GM04503 (cell line): ENCODE results near the gene MME.
"Not testable (repeated sequence)": the region's sequence is repeated elsewhere in the genome, so short reads cannot be mapped to it uniquely, and the experiment has no call there.

Experiments used
- DNase-seq: peaks from one replicate; pipeline ENCODE4 v3.0.0-alpha.2; 2012; ENCODE audit warnings: low read depth

The MME gene

DNA sequence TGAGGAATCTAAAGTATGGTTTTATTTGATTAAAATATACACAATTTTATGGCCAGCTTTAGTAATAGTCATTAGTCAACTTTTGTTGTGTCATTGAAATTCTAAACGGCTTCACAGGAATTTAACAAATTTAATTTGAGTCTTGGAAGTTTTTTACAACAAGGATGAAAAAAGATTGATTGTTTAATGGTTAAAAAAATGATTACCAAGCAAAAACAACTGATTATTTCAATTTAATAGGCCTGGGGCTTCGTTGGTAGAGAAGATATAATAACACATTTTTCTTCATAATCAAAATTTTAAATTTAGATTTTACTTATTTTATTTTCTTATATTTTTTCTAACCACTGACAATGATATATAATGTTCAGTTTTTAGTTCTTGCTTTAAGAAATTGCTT is 4.4 kb downstream of the MME start:
- DNase-seq = no peak

DNA sequence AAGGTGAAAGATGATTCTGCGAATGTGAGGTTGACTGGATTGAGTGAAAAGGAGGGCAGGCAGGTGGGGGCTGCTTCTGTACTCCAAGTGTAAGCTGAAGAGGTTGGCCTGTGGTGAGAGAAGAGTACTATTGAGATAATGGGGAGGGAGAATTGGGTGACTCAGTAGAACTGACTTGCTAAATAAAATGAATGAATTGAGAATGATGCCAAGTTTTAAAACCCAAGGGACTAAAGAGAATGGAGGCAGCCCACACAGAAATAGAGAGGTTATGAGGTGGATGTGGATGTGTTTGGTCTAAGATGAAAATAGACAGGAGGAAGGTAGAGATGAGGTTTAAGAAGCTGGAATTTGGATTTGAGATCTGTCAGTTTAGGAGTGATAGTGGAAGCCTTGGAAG is 5.9 kb downstream of the MME start:
- no peak for DNase-seq

DNA sequence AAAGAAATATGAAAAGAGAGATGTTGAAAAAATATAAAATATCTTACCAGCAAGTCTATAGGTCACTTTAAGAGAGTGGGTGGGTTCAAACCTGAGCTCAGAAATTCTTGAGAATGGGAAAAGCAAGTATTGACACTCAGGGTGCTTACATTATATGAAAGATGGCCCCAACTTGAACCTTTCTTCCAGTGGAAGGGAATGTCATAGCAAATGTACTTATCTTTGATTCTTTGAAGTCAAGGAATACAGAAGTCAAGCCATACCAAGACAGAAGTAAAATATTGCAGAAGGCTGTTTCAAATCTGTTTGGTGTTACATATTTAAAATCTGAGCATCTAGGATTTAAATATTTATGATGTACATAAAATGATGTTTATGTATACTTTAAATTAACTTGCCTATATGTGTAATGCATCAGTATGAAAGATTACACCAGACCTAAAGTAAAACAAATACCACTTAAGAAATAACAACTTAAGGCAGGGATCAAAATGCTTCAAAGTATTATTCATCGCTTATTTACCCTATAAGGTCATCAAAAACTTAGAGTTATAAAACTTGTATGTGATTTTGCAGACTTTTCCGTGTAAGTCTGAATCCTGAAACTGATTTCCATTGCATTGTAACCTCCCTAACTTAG is 8.7 kb downstream of the MME start:
- DNase-seq = no peak

DNA sequence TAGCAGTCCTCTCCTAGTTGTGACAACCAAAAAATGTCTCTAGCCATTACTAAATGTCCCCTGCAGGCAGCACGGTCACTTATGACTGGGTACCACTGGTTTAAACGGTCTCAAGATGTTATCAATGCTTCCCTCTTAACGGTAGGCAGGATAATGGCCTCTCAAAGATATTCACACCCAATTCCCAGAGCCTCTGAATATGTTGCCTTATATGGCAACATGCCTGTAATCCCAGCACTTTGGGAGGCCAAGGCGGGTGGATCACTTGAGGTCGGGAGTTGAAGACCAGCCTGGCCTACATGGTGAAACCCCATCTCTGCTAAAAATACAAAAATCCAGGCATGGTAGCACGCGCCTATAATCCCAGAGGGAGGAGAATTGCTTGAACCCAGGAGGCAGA is 9.4 kb downstream of the MME start:
- no peak for DNase-seq

DNA sequence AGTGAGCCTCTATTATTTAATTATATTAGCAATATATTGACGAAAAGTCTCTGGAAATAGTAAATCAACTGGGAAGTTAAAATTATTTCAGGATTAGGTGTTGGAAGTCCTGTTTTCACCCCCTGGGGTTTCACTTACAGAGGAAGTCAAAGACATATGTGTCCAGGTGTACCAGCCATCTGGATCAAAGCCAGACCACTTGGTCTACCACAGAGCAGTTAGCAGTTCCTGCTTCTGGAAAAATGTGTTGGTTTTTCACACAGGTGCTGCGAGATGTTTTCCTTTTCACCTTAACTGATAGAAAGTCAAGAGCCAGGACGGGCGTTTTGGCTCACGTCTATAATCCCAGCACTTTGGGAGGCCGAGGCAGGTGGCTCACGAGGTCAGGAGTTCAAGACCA is 13.1 kb downstream of the MME start:
- DNase-seq = no peak

DNA sequence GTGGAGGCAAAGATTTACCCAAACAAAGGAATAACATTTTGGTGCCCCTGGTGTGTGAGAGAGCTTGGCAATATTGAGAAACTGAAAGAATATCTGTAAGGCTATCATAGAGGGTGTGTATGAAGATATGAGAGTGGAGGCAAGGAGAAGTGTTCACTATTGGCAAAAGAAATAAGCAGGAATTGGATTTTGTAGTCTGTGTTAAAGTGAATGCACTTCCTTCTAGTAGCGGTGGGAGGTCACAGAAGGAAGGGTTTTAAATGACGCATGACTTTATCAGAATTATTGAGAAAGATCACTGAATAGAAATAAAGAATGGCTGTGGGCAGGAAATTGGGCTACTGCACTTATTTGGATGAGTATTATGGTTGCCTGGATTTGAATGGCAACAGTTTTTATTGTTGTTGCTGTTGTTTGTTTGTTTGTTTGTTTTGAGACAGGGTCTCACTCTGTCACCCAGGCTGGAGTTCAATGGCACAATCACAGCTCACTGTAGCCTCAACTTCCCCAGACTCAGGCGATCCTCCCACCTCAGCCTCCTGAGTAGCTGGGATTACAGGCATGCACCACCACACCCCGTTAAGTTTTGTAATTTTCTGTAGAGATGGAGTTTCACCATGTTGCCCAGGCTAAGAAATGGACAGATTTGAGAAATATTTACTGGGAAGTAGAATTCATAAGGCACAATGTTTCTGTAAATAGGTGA is 16.3 kb downstream of the MME start:
- no peak for DNase-seq

DNA sequence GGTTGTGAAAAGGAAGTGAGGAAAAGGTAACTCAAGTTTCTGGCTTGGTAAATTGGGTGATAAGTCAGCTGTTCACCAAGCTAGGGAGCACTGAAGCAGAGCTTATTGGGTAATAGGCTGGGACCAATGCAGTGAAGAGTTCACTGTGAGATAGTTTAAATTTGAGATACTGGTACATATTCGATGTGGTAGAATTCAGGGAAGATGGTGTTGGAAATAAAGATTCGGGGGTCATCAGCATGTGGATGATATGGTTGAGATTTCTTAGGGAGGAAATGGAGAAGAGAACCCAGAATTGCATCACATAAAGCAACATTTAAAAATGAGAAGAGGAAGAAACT is 16.9 kb downstream of the MME start:
- no peak for DNase-seq

DNA sequence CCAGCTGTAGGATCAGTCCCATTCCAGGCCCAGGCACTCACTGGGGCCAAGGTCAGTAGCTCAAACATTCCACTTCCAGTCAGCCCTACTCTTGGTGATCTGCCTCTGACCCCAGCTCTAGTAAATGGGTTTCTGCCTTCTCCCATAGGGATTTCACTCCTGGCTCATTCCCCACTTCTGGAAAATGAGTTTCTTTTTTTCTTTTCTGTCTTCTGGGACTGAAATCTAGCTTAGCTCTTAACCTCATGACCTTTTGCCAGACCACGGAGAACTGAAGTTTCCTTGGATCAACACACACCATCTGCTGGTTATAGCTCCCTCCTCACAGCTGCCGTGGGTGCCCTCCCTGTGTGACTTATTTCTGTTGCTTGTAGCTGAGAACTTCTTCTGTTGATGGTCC is 21.3 kb downstream of the MME start:
- no peak for DNase-seq

DNA sequence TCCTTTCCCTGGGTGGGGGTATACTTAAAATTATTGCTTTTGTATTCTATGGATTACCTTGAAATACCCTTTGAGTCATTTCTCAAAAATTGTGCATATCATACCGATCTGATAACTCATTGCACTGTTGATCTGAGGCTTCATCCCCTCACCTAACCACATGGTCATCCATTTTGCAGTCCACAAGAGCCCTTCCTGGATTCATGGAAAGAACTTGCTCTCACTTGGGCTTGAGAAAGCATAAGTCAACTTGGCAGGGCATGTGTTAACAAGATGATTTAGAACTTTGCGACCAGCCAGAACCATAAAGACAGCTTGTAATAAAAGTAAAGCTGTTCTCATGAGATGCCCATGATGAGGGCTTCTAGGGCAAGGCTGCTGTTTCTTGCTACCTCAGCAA is 22.2 kb downstream of the MME start:
- DNase-seq = no peak

DNA sequence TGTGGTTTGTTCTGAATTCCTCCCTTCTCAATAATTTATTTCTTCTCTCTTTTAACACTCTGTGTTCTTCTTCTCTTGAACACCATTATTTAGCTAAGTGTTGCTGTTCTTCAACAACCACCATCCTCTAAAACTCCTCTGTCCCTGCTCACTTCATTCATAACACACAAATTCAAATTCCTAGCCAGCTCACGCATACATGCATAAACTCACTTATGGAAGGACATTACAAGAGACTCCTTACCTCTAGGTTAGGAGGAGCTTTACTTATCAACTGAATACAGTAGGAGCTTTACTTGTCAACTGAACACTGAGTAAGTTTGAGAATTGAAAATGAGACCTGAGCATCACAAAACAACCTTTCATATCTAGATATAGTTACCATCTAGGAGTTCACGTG is 23.6 kb downstream of the MME start:
- DNase-seq = no peak

DNA sequence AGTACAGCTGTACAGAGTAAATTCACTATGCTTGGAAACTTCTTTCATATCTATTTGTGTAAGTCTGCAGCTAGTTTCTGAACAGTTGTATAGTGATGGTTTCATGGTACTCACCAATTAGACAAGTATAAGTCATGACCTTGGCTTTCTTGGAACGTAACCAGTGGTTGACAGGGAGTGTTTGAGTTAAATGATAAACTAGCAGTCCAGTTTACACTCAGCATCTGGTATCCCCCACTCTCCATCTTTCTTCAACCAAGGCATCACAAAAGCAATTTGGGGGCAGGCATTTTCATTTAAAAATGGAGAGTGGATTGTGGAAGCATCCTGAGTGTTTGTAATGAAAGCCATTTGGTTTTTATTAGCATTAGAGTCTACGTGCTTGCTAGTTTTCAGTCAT is 26.0 kb downstream of the MME start:
- DNase-seq = no peak

DNA sequence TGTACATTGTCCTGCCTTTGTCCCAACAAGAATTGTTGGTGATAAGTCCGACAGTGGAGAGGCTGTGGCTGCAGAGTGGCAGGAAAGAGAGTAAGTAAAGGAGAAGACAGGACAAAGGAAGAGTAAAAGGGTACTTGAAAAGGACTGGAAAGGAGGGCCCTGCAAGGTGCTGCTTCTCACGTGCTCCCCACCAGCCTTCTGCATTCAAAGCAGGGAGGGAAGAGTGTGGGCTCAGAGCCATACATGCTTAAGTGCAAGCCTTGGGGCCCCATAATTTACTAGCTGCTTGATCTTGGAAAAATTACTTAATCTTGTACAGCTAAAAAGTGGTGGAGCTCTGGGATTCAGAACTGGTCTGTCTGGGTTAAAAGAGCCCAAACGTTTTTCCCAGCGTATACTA is 29.9 kb downstream of the MME start:
- DNase-seq = no peak

DNA sequence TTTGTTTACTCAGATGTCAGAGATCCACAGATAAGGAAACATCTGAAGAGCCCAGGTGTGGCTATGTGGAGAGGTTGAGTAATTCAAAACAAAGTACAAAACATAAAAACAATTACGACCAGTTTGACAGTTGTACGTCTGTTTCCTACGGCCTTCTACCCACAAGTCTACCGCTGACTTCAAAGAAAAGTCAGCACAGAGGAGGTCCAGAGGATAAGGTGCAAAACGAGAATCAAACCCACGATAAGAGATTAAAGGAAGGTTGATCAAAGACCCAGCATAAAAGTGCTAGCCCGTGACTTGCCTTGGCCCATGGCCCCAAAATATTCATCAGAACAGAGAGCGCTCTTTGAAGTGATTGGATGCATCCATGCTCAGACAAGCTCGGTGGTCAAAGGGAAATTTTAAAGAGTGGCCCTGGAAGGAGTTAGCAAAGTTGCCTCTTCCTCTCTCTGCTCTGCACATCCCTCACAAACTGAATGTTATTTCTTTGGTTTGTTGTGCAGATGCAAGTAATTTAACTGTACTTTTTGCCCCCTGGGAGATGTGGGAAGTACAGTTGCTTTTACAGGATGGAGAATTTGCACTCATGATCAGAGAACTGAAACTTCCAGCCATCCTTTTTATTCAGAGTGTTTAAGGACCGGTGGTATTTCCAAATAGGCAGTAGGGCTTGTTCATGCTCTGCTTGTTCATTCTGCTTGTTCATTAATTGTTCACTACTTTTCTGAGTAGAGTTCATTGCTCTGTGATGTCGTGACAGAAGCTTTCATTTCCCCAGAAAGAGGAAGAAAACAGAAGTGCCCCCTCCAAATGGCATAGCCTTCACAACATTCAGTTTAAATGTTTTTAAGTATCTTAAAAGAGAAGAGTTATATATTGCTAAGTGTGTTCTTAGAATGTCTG is 31.1 kb downstream of the MME start:
- DNase-seq = no peak

DNA sequence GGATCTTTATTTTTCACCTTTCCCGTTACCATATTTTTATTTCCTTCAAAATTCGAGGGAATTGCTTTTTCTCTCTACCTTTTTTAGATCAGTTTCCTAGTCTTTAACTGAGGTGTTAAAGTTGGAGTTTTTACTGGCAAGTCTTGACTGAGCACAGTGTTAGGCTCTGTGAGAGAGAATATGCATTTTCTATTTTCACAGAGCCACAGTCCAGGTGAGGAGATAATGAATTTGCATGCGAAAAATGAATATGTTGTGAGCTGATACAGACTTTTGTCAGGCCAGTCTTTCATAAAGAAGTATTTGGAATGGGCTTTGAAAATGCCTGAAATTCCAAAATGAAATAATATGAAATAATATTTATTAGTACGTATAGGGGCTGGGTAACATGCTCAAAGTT is 31.9 kb downstream of the MME start:
- DNase-seq = no peak

DNA sequence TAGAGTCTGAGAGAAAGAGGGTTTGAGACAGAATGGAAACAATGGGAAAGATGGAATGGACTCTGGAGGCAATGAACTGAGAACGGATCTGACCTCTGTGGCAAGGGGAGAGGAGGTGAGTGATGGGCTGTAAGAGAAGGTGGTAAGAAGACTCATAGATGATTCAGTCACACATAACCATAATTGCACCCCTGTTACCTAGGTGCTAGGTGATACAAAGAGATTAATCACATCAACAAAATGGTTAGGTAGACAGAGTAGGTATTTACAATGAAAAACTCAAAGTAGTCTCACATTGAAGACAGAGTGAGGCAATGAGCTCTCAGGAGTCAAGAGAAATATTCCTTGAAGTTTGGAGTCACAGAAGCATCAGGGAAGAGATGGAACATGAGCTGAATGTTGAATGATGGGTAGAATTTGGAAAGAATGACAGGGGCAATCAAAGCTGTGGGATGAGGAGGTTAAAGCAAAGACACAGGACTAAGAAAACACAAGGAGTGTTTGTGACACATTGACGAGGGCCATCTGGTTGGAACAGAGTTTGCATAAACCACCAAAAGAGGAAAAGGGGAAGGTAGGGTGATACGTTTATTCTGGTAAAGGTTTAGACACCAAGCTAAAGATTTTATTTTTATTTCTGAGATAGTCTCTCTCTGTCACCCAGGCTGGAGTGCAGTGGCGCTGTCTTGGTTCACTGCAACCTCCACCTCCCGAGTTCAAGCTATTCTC is 32.7 kb downstream of the MME start:
- DNase-seq = no peak

DNA sequence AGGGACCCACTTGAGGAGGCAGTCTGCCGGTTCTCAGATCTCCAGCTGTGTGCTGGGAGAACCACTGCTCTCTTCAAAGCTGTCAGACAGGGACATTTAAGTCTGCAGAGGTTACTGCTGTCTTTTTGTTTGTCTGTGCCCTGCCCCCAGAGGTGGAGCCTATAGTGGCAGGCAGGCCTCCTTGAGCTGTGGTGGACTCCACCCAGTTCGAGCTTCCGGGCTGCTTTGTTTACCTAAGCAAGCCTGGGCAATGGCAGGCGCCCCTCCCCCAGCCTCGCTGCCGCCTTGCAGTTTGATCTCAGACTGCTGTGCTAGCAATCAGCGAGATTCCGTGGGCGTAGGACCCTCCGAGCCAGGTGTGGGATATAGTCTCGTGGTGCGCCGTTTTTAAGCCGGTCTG is 44.6 kb downstream of the MME start:
- DNase-seq = not testable (repeated sequence)

DNA sequence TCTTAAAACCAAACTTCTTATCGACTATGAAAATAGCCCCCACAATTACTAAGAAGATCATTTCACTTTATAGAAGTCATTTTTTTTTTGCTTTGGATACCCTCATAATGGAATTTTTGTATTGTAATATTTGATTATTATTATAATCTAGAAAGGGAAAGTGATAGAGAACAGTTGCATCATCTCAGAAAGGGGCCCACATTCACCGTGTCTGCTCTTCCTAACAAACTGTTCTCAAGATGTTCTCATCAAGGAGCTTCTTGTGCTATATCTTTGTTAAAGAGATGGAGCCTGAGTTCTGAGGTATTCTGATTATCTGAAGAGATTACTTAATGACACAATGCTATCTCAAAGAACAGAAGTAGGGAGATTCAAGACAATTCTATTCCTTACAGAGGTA is 49.3 kb downstream of the MME start:
- no peak for DNase-seq

DNA sequence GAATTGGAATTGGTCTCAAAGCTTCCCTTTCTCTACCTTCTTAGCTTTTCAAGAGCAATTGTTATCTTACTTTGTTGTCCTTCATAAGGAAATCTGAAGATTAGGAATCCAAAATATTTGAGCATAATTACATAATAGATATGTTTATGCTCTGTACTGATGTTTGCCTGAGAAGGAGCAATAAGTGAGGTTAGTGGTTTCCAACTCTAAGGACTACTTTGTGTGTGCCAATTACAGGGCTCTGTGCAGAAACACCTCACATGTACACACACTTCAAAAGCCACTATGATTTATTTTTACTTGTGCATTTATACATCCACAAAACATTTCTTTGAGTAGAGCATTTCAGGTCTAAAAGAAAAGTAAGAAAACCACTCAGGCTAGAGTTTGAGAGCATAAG is 49.9 kb downstream of the MME start:
- no peak for DNase-seq

DNA sequence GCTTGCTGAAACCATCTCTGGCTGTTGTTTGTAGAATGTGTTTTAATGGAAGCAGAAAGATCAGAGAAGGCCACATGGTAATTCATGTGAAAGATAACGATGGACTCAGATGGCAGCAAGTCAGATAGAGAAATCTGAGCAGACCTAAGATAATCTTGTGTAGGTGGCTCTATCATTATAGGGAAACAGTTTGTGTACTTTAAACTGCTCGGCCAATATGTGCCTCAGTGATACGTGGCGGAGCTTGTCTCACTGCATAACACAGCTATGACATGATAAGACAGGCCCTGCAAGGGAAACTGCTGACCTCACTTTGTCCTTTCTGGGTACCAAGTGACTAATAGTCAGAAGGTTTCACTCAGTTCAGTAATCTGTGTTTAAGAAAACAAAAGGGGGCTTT is 51.0 kb downstream of the MME start:
- DNase-seq = no peak

DNA sequence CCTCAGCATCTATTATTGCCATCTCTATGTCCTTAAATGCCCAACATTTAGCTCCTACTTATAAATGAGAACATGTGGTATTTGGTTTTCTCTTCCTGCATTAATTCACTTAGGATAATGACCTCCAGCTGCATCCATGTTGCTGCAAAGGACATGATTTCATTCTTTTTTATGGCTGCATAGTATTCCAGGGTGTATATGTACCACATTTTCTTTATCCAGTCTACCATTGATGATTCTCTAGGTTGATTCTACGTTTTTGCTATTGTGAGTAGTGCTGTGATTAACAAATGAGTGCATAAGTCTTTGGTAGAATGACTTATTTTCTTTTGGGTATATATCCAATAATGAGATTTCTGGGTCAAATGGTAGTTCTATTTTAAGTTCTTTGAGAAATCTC is 54.2 kb downstream of the MME start:
- not testable (repeated sequence) for DNase-seq

DNA sequence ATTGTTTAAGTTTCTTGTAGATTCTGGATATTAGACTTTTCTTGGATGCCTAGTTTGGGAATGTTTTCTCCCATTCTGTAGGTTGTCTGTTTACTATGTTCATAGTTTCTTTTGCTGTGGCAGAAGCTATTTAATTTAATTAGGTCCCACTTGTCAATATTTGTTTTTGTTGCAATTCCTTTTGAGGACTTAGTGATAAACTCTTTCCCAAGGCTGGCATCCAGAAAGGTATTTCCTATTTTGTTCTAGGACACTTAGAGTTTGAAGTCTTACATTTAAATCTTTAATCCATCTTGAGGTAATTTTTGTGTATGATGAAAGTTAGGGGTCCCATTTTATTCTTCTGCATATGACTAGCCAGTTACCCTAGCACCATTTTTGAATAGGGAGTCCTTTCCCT is 54.9 kb downstream of the MME start:
- no peak for DNase-seq

DNA sequence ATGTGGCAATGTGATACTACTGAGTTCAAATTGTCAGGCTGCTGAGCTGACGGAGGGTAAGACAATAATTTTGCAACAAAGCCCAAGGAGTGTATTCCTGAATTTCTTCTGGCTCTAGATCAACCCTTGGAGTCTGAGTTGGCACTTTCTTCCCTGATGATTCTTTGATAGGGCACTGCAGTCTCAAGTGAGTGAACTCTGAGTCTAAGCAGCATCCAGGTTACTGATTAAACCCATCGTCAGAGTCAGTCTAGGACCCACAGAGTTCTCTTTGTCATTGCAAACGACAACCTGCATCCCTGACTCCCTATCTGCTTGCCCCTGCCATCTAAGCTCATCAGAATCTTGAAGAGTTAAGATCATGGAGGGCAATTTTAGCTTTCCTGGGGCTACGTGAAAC is 58.6 kb downstream of the MME start:
- no peak for DNase-seq

DNA sequence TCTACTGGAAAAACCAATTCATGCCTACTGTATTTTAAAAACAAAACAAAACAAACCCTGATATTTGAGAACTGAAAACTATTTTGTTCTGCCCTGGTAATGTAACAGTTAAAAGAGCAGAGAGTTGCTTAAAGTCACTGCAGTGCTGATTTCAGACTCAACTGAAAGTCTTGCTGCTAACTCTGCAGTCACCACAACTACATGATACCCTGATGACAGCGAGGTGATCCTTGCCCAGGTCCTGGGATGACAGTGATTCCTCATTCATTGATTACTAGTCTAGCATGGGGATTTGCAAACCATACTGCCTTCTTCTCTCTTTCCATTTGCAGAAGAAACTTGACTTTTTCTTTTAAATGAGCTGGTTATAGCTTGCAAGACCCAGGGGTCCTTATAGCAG is 67.5 kb downstream of the MME start:
- DNase-seq = no peak
